Stimulated activated naive CD4-positive, alpha-beta T cell (primary cell): ENCODE measurements around the gene PRPF8.
A peak's percentile ranks its signal among the peaks of the same experiment; 100 is the strongest.
"Not testable (repeated sequence)": the region's sequence is repeated elsewhere in the genome, so short reads cannot be mapped to it uniquely, and the experiment has no call there.

ENCODE experiments used
- DNase-seq, 6 experiments: peaks; one replicate each; lab custom pipeline; 2025; lab: John Stamatoyannopoulos, UW

Gene PRPF8

DNA sequence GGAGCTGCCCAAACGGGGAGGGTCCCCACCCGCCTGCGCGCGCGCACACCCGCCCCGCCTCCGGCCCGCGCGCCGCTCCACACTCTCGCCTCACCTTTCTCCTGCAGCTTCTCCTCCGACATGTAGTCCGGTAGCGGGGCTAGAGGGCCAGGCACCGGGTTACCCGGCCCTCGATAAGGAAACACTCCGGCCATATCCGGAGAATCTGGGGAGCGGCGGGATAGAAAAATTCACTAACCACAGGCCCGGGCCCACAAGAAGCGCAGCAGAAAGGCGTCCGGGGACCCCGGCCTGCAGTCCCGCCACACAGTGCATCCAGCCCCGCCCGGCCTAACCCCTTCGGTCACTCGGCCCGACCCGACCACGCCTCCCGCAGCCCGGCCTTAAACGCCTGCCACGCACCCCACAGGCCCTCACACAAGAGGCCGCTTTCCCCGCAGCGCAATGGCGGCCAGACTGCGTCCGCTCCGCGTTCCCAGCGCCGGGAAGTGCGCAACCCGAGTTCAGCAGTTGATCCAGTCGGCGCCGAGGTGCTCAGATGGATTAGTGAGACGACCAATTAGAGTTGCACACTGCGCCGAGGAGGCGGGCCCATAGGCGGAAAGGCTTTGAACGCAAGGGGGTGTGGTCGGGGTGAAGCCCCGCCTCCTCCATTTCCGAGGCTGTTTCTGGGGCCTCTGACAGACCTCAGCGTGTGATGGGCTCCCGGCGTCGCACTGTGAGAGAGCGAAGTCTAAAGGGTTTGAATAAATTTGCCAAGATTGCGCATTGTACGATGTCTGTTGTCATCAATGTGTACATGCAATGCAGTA, at the start of gene PRPF8:
Gene PRPF8 (minus strand): TSS at position 490 of the 812 bp plus-strand sequence. CDS start 296 bp downstream, at position 194.
- DNase-seq: peak; percentile 96 to 98 (median 98)

DNA sequence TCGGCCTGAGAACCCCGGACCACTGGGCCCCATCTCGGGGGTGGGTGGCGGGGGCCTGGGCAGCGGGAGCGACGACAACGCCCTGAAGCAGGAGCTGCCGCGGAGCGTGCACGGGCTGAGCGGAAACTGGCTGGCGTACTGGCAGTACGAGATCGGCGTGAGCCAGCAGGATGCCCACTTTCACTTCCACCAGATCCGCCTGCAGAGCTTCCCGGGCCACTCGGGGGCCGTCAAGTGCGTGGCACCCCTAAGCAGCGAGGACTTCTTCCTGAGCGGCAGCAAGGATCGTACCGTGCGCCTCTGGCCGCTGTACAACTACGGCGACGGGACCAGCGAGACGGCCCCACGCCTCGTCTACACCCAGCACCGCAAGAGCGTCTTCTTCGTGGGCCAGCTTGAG, 49.1 kb upstream of the PRPF8 start:
- DNase-seq: no peak

GRCh38 chr17:1732833-1733321, 48.2 kb upstream of the PRPF8 start:
- no peak for DNase-seq

- no peak for DNase-seq
Measured at GRCh38 chr17:1732241-1732832, 47.7 kb upstream of the PRPF8 start.

DNA sequence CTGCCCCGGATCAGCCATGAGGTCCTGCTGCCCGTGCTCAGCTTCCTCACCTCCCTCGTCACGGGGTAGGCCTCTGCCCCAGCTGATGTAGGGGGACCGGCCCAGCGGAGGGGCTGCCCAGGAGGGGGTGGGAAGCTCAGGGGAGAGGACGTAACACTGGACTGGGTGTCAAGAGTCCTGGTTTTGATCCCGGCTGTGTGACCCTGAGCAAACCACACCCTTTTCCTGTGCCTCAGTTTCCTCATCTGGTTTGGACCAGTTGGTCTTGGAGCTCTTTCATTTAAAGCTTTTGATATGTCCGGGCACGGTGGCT, 46.5 kb upstream of the PRPF8 start:
- DNase-seq: no peak

DNA sequence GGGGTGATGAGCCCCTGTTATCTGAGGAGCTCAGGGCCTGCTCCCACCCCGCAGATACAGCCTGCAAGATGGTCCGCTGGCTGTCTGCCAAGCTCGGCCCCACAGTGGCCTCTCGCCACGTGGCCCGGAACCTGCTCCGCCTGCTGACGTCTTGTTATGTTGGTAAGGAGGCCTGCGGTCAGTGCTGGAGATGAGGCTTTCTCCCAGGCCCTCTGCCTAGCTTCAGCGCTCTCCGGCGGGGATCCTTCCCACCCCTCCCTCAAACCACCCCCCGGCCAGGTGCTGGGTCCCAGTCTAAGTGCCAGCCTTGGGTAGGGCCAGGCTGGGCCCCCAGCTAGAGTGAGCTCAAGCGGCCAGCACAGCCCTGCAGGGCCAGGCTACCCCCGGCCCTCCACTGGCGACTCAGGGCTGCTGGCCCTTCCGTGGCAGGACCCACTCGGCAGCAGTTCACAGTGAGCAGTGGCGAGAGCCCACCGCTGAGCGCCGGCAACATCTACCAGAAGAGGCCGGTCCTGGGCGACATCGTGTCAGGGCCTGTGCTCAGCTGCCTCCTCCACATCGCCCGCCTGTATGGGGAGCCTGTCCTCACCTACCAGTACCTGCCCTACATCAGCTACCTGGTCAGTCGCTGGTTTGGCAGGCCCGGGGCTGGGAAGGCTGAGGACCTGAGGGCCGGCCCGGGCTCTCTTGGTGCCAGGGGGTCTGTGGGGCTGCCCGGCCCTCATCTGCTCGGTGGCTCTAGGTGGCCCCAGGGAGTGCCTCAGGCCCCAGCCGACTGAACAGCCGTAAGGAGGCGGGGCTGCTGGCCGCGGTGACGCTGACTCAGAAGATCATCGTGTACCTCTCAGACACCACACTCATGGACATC, 45.9 kb upstream of the PRPF8 start:
- DNase-seq: no peak

- no peak for DNase-seq
Measured at GRCh38 chr17:1729966-1730325, 45.3 kb upstream of the PRPF8 start.

GRCh38 chr17:1727876-1728630, 43.4 kb upstream of the PRPF8 start:
- DNase-seq: no peak

DNA sequence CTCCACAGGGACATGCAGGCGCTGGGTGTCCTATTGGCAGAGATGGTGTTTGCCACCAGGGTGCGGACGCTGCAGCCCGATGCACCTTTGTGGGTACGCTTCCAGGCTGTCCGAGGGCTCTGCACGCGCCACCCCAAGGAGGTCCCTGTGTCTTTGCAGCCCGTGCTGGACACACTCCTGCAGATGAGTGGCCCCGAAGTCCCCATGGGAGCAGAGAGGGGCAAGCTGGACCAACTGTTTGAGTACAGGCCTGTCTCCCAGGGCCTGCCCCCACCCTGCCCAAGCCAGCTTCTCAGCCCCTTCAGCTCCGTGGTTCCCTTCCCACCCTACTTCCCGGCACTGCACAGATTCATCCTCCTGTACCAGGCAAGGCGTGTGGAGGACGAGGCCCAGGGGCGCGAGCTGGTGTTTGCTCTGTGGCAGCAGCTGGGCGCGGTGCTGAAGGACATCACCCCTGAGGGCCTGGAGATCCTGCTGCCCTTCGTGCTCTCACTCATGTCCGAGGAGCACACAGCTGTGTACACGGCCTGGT, 42.7 kb upstream of the PRPF8 start:
- no peak for DNase-seq

DNA sequence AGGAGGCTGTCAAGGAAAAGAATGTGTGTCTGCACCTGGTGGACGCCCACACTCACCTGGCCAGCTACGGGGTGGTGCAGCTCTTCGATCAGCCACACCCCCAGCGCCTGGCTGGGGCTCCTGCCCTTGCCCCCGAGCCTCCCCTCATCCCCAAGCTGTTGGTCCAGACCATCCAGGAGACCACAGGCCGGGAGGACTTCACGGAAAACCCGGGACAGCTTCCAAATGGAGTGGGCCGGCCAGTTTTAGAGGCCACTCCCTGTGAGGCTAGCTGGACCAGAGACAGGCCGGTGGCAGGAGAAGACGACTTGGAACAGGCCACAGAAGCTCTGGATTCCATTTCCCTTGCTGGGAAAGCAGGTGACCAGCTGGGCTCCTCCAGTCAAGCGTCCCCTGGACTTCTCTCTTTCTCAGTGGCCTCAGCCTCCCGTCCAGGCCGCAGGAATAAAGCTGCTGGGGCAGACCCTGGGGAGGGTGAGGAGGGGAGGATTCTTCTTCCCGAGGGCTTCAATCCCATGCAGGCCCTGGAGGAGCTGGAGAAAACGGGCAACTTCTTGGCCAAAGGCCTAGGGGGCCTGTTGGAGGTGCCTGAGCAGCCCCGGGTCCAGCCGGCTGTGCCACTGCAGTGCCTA, 42.1 kb upstream of the PRPF8 start:
- DNase-seq: no peak

DNA sequence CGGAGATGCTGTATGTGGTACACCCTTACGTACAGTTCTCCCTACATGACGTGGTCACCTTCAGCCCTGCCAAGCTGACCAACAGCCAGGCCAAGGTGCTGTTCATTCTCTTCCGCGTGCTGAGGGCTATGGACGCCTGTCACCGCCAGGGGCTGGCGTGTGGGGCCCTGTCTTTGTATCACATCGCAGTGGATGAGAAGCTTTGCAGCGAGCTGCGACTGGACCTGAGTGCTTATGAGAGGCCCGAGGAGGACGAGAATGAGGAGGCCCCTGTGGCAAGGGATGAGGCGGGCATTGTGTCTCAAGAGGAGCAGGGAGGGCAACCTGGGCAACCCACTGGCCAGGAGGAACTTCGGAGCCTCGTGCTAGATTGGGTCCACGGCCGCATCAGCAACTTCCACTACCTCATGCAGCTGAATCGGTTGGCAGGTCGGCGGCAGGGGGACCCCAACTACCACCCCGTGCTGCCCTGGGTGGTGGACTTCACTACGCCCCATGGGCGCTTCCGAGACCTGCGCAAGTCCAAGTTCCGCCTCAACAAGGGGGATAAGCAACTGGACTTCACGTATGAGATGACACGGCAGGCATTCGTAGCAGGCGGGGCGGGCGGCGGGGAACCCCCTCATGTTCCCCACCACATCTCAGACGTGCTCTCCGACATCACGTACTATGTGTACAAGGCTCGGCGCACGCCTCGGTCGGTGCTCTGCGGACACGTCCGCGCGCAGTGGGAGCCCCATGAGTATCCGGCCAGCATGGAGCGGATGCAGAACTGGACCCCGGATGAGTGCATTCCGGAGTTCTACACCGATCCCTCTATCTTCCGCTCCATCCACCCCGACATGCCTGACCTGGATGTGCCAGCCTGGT, 41.2 kb upstream of the PRPF8 start:
- no peak for DNase-seq

DNA sequence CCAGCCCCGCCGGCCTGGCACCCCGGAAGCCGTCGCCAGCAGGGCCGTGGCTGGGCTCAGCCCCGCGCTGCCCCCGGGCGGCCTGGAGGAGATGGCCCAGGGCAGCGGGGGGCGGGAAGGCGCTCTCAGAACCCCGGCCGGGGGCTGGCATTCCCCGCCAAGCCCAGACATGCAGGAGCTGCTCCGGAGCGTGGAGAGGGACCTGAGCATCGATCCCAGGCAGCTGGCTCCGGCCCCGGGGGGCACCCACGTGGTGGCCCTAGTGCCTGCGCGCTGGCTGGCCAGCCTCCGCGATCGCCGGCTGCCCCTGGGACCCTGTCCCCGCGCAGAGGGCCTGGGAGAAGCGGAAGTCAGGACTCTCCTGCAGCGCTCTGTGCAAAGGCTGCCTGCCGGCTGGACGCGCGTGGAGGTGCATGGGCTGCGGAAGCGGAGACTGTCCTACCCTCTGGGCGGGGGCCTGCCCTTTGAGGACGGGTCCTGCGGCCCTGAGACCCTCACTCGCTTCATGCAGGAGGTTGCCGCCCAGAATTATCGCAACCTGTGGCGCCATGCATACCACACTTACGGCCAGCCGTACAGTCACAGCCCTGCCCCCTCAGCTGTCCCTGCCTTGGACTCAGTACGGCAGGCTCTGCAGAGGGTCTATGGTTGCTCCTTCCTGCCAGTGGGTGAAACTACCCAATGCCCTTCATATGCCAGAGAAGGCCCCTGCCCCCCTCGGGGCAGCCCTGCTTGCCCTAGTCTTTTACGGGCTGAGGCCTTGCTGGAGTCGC, 40.4 kb upstream of the PRPF8 start:
- DNase-seq: peak in 2 of 6 experiments; percentile 24 to 45

DNA sequence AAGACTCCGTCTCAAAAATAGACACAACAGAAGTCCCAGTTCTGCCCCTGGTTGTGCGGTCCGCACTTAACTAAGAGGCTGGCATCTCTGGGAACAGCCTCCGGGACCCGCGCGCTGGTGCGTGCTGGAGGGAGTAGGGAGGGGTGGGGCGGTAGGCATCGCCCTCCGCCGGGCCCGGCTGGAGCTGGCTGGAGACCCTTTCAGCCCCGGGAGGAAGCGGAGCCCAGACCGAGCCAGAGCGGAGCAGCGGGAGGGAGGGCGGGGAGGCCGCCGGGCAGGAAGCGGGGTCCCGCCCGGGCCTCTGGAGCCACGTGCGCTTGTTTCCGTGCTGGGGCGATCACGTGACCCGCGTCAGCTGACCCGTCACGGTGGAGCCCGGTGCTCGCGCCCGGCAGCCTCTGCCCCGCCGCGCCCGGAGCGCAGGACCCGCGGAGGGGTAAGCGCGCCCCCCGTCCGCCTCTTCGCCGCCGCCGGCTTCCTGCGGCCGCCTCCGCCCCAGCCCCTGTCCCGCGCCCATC, 39.7 kb upstream of the PRPF8 start, which contains the start of gene WDR81:
Gene WDR81 (plus strand): TSS at position 354 of the 518 bp plus-strand sequence. CDS start 256 bp downstream, outside the sequence.
- peak; percentile 71 to 85 (median 75) for DNase-seq

DNA sequence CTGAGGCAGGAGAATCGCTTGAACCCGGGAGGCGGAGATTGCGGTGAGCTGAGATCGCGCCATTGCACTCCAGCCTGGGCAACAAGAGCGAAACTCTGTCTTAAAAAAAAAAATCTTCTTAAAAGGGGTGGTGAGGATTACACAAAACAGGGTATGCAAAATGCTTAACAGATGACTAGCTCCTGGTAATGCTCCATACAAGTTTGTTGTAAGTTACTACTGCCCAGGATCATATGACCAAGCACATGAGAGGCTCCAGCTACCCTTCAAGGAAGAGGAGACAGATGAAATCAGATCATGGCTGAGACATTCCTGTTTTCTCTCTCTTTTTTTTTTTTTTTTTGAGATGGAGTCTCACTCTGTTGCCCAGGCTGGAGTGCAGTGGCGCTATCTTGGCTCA, 37.4 kb upstream of the PRPF8 start:
- not testable (repeated sequence) for DNase-seq

DNA sequence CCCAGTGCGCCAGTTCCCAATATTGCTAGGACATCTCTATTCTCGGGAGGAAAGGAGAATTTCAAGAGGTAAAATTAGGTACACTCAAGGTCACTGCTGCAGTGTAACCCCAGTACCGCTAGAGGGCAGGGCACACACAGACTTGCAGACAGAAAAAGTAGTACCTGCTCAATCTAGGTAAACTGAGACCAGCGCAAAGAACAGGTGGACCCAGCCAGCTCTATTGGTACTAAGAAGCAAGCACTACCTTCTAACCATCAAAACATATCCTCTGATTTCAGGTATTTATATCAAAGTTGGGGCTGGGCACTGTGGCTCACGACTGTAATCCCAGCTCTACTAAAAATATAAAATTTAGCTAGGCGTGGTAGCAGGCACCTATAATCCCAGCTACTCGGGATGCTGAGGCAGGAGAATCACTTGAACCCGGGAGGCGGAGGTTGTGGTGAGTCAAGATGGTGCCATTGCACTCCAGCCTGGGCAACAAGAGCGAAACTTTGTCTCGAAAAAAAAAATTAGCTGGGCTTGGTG, 36.3 kb upstream of the PRPF8 start:
- DNase-seq: peak; percentile 45 to 77 (median 58)

- no peak for DNase-seq
Measured at GRCh38 chr17:1718362-1719165, 33.9 kb upstream of the PRPF8 start.

DNA sequence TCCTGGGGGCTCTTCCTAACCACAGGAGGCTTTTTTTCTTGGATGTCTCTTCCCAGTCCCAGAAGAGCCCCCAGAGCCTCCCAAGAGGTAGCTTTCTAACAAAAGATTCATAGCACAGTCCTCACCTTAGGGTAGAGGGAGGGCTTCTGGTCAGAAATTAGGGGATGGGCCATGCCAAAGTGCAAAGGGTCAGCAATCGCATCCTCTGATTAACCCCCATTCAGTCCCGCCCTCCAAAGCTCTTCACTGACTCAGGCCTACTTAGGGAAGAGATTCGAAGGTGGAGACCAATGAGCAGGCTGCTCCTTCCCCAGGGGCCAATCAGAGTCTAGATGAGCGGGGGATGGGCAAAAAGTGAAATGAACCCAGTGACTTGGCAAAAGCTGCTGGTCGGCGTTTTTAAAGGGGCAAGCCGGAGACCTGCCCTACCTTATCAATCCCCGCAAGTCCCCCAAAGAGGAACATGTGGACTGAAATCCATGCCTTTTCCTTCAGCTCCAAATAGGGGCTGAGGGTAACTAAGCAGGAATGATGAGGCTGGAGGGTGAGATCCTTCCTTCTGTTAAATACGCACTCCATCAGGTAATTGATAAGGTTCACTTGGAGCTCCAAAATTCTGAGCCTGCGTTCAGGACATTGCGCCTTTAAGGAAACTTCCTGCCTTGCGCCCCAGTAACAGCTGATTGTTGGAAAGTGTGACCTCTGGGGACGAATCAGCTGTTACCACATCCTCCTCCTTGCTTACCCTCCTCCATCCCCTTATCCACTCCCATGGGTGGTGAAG, 32.4 kb upstream of the PRPF8 start:
- DNase-seq: peak; percentile 55 to 76 (median 64)
